Suppressor macrophage treated with lipopolysaccharide for 4 hours (primary cell): ENCODE results near the gene KRT78.

Experiments
- DNase-seq: peaks from one replicate; pipeline ENCODE4 v3.0.0-alpha.2; 2020

Gene KRT78

DNA sequence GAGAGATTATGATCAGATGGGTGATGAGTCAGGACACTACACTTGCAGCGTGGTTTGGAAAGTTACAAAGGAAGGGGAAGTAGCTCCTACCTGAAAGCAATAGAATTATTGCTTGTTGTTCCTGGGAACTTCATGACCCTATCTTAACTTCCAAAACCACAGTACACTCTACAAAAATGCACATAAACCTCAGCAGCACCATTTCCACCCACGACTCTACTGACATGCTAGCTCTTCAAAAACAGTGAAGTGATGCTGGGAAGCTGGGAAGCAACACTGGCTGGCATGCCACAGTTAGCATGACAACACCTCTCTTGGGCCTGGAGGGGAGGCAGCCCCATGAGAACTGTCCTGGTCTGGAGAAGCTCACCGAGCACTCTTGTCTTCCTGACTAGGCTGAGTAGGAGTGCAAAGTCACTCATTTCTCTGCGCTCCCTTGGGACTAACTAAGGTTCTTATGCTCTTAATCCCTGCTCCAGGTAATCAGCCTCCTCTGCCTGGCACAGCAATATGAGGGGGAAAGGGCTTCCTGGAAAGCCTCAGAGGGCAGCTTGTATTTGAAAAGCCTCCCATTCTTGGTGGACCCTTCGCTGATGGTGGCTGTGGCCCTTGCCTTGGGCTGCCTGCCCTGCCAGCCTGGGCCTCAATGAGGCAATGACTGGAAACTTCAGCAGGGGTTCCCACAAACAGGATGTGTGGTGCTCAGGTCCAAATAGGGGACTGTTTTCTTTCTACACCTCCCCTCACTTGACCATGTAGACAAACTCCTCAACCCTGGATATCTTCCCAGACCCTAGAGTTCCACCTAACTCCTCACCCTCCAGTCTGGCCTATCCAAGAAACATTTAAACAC lies 54.1 kb downstream of the KRT78 start:
- DNase-seq: no peak

DNA sequence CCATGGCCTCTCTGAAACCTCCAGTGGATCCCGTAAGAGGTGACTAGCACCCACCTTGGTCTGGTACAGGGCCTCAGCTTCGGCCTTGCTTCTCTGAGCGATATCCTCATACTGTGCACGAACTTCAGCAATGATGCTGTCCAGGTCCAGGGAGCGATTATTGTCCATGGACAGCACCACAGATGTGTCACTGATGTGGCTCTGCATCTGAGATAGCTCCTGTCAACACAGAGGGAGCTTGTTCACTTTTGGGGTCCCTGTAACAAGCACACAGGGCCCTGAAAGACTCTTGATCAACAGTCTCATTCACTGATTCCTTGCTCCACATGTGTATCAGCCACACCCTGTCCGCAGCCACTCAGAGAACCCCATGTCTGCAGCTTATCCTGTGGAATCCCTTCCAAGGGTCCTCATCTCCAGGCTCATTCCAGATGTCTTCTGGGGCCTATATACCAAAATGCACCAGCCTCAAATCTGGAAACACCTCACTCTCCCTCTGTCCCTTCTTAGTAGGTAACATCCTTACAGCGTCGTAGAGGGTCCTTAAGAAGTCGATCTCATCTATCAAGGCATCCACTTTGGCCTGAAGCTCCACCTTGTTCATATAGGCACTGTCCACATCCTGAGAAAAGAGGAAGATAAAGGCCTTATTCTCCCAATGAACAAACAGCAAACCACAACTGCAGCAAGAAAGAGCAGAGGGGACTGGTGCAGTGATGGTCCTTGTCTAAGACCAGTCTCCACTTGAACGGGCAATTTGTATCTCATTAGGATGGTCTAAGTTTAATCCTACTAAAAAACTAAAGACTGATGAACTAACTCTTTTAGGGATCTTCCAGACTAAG lies 56.4 kb downstream of the KRT78 start:
- DNase-seq: no peak

DNA sequence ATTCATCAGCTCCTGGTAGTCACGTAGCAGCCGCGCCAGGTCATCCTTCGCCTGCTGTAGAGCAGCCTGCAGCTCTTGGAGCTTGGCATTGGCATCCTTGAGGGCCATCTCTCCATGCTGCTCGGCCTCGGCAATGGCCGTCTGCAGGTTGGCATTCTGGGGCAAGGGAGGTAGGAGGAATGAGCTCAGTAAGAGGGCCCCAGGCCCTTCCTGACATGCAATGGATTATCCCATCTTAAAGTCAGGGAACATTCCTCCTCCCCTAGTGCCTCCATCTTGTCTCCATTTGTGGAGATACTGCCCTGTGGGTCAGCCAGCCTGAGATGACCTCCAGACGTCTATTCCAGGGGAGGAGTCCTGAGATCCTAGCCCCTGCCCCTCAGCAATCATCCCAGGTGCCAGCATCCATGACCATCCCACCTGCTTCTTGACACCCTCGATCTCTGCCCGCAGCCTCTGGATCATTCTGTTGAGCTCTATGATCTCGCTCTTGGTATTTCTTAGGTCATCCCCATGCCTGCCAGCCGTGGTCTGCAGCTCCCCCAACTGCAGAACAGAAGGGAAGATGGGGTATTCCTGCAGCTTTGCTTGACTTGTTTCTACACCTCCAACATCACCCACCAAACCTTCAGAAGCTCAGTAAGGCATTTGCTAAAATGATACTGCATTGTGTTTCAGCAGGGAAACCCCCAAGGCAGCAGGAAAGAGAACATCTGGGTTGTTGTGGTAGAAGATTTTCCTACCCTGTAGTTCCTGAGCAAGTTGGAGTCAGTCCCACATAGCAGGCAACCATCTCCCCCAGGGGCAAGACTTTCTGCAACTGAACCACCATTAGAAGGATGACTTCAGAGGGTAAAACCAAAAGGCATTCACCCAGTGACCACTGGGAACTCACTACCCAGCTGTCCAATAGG lies 57.3 kb downstream of the KRT78 start:
- no peak for DNase-seq

DNA sequence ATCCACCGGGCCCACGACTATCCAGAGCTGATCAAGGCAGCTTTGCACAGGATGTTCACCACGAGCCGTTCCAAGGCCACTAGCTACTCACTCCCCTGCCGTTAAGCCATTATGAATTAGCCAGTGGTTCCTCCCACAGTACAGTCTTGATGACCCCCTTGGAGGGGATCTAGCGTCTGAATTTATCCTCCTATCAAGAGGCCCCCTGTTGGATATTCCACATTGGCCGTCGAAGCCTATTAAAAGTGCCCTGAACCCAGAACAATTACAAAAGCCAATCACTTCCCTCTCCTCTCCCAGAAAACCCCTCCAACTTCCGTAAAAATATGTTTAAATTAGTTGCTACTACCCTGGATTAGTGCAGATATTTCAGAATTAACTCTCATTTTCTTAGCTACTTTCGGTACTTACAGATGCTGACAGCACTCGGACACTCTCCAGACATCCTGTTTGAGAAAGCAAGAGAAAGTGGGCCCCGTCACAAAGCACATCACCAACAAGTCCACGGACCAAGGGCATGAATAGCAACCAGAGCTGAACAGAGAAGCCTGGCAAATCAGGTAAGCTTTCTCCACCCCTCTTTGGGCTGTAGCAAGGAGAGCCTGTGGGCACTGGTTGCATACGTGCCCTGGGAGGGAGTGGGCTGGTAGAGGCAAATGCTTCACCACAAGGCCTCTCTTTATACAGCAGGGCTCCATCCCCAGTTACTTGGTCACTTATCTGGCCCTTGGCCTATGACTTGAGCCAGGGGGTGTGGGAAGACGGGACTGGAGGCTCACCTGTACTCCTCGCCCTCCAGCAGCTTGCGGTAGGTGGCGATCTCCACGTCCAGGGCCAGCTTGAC lies 58.1 kb downstream of the KRT78 start:
- DNase-seq: no peak

DNA sequence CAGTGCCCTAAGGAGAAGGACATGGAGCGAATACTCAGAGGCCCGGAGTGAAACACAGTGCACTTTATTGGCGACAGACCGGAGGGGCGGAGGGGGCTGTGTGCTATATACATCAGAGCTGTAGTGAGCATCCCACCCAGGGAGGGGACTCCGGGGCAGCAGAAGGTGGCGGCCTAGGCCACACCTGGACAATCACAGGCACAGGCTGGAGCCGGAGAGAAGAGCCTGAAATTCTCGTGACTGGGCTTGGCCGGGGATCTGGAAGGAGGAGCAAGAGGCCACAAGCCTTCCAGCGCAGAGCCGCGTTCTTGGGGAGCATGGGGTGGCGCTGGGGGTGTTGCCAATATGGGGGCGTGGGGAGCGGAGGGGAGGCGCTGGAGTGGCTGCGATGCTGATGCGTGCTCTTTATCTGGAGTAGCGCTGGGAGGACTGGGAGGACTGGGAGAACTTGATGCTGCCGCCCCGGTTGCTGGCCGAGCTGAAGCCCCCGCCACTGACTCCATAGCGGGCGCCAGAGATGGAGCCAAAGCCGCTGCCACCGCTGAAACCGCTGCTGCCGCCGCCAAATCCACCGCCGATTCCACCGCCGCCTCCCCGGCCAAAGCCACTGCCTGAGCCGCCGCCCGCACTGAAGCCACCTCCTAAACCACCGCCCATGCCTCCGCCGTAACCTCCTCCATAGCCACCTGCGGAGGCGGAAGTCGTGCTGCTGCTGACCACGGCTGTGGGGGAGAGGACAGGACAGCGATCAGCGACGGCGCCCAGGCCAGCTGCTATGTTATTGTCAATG lies 59.0 kb downstream of the KRT78 start:
- no peak for DNase-seq

DNA sequence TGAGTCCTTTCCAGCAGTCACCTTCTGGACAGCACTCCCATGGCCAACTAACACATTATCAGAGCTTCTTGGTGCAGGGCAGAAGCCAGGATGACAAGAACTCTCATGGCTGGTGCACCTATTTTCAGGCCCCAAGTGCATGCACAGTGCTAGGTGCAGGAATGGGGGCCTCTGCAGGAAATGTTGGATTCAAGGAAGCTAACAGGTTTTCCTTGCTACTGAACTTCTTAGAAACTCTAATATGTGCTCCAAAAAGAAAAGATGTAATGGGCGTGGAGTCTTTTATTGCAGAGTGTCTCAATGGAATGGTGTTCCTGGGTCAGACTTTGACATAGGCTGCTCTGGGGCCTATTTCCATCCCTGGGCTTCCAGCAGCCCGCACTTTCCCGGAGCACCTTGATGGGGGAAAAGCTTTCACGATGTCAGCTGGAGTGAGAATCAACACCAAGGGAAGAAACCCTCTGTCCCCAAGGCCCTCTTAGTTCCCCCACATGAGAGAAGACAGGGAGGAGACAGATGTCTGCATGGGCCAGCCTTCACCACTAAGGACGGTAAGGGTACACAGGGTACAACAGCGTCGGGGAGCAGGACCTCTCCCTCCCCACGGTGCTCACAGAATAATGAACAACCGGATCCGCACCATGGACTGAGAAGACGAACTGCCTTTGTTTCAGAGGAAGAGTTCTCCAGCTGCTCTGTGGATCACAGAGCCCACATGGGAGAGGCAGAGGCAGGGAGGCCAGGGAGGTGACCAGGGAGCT lies 59.7 kb downstream of the KRT78 start:
- DNase-seq: no peak

DNA sequence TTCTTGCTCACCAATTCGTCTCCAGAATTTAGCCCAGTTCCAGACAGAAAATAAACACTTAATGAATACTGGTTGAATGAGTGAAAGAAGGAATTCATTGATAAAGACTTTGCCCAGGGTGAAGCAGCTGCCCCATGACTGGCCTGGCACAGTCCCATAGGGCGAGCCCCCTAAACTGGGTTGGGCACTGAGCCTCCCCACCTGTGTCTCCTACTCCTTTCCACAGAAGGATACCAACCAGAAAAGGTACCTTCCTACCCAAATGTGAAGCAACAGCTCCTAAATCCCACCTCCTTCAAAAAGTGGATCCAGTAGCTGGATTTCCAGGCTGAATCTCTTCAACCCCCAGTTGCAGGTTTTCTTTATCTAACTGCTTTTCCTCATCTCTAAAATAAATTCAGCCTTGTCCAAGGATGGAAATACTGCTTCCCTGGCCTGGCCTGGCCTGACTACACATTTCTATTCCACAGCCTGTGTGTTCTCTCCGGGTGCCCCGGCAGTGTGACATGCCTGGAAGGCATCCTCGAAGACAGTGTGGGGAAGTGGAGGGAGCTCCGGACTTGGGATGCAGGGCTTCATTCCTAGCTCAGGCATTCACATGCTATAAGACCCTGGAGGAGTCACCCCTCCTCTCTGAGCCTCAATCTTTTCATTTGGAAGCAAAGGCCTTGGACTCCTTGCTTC lies 60.5 kb downstream of the KRT78 start:
- DNase-seq: no peak
